Limb (tissue), 2 donors: ENCODE measurements around the gene PREX1.

Experiments
- DNase-seq, 2 donors: peaks; one replicate each; pipeline ENCODE4 v3.0.0-alpha.2; 2016; ENCODE audit errors: extremely low spot score in 2 of 2

The PREX1 gene

GRCh38 chr20:48667889-48668413, 159.8 kb downstream of the PREX1 start:
- no peak for DNase-seq

DNA sequence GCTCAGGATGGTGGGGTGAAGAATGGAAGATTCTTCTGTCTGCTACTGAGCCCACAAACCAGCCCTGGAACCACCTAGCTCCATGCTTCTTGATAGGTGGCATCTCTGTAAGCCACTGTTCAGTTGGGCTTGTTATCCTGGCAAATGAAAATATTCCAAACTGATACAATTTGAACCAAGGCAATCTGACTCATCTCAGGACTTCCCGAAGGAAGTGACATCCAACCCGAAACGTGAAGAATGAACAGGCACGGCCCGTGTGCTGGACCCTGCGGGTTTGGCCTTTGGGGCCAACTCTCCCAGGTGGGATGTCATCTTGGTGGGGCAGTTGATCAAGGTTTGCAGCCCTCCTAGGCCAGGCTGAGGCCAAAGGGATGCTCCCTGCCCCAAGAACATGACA, 160.3 kb downstream of the PREX1 start:
- DNase-seq, result no peak

GRCh38 chr20:48665785-48666184, 162.0 kb downstream of the PREX1 start:
- DNase-seq, result no peak

DNA sequence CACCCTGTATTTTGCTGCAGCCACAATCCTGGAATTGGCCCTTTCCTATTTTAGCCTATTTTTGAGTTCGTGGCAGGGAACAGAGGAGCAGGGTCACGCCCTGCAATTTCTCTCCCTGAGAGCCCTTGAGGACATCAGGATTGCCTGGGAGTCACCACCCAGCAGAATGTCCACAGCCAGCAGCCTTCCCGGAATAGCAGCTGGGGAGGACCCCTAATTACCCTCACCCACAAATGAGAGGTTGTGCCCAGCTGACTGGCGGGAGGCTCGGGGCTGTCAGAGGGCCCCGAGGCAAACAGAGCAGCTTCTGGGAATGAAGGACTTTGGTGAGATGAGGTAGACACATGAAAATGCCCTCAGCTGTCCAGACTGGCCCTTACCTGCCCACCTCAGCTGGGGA, 165.1 kb downstream of the PREX1 start:
- no peak for DNase-seq

DNA sequence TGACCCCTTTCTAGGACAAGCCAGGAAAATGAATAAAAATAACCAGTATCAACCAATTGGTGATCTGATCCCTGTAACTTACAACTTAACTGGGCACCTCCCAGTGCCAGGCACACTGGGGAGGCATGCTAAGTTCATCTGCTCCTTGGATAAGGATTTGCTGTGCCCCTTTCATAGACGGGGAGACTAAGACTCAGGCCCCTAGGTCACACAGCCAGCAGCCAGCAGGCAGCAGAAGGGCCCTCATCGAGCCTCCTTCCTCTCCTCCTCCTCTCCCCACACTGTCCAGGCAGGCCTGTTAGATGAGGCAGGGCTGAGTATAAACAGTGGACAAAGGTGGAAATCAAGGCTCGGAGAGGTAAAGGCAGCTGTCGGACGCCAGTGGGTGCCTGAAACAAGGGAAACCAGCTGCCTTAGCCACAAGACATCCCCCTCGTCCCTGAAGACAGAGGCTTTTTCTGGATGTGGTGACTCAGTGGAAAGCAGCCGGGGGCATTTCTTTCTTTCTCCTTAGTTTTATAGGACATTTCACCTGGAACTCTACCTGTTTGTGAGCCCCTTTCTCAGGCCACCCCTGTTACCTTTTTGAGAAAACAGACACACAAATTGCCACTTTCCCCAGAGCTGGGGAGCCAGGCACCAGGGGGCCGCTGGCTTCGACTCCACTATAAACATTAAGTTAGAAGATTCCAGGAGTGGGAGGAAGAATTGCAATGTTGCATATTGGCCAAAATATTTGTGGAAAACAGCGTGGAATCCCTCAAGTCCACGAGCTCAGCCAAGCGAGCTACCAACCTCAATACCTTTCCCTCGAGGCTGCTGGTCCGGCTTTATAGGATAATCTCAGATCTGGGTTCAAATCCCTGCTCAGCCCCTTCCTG, 166.0 kb downstream of the PREX1 start:
- DNase-seq, result no peak

GRCh38 chr20:48660788-48661187, 167.0 kb downstream of the PREX1 start:
- DNase-seq, result no peak

DNA sequence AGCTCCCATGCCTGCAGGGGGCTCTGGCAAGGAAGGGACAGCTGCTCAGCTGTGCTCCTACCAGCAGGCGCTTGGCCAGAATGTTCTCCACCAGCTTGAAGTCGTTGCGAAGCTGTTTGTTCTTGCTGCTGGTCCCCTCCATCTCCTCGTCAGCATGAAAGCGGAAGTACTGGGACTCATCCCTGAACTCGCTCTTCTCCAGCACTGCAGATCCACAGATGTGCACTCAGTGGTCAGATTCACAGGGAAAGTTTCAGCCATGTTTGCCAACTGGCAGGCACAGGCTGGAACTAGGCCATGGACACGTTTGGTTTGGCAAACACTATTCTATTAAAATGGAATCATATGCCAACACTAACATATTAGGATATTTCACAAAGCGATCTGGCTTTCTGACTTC, 167.9 kb downstream of the PREX1 start:
- DNase-seq, result no peak

DNA sequence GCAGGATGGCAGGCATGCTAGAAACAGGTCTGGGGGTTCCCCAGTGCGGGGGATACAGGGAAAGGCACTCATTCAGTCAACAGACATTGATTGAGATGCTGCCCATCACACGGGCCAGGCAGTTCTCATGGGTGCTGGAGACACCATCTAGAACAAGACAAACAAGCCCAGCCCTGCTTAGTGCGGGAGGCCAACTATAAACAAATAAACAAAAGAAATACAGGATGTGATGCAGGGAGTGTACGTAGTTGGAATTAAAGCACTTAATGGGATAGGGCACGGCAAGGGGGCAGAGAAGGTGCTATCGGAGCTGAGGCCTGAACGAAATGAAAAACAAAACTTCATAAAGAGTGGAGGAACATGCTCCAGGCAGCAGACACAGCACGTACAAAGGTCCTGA, 169.3 kb downstream of the PREX1 start:
- no peak for DNase-seq

DNA sequence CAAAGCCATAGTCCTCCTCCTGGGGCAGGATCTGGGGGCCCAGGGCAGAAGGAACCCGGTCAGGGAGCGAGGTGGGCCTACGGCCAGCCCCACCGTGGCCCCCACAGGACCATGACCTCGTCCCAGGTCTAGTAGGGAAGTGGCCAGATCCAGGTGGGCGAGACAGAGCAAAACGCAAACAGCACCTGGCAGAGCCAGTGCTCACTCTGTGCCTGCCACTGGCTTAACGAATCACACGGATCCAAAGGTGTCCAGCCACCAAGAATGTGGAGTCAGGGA, 169.7 kb downstream of the PREX1 start:
- no peak for DNase-seq

- peak; percentile 80 to 86 for DNase-seq
Measured at GRCh38 chr20:48657426-48658197, 170.2 kb downstream of the PREX1 start.

DNA sequence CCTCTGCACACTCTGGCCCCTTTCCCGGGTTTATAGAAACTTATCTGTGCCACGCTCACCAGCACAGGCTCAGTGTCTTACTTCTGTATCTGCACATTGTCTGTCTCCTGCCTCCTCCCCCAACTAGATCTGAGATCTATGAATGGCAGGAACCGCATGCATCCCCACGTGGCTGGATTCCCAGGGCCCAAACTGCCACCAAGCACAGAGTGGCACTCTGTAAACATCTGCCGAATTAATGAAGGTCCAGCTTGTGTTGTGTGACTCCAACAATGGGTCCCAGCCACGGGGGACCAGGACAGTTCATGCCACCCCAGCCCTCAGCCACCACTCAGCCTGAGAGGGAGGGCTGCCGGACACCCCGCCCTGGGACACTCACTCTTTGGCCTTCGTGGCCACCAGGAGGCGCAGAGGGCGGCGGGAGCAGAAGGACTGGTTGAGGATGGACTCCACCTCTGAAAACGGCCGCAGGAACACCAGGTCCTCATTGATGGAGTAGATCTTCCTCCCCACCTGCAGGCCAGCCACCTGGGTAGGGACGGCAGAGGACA, 171.1 kb downstream of the PREX1 start:
- no peak for DNase-seq

GRCh38 chr20:48656137-48656536, 171.7 kb downstream of the PREX1 start:
- no peak for DNase-seq

DNA sequence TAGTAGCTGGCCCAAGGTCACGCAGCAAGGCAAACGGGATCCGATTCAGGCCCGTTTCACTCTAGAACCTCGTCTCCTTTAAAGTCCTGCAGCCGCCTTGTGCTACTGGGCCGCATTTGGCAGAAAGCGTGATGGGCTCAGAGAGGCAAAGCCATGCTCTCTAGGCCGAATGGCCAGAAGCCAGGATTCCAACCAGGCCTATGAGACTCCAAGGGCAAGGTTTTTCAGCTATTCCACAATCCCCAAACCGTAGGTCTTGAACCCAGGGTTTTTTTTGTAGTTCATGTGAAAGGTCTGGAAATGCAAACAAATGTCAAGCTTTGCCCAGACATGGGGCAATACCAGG, 174.1 kb downstream of the PREX1 start:
- no peak for DNase-seq

GRCh38 chr20:48652961-48653705, 174.7 kb downstream of the PREX1 start:
- DNase-seq, result no peak

DNA sequence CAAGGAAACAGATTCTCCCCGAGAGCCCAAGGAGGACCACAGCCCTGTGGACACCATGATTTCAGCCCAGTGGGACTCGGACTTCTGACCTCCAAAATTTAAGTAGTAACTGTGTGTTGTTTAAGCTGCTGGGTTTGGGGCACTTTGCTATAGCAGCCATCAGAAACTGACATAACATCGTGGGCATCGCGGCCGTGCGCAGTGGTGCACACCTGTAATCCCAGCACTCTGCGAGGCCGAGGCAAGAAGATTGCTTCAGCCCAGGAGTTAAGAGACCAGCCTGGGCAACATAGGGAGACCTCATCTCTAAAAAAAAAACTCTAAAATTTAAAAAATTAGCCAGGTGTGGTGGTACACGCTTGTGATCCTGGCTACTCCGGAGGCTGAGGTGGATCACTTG, 175.8 kb downstream of the PREX1 start:
- DNase-seq, result no peak

DNA sequence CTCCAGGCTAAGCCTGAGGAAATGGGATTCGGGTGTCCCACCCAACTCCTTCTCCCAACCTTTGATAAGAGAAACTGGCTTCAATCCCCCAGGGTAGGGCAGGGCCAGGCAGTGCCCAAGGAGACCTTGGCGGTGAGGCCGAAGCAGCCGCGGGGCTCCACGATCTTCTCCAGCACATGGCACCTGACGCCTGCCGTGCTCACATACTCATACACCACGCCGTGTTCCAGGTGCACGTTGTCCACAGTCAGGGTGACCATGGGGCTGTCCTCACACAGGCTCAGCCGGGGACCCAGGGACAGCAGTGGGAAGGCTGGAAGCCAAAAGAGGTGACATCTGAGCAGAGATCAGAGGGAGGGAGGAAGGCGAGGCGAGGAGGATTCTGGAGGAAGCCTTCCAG, 176.5 kb downstream of the PREX1 start:
- no peak for DNase-seq

GRCh38 chr20:48649868-48650267, 177.9 kb downstream of the PREX1 start:
- no peak for DNase-seq

DNA sequence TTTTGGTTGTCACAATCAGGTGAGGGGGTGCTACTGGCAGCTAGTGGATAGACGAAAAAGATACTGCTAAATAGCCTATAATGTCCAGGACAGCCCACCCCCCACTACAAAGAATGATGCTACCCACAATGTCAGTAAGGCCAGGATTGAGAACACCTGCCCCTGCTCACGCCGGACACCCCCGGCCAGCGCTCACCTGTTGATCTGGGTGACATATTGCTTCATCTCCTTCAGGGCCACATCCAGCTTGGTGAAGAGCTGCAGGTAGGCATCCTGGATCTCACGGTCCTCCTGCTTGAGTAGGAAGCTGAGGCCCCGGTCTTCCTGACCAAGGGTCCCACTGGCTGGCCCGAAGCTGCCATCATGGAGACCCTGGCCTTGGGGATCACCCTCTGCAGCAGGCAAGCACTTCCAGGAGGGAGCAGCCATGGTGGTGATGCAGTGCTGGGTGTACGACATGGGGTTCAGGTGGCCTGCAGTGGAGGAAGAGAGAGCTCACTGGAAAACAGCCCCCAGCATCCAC, 178.6 kb downstream of the PREX1 start:
- DNase-seq, result no peak

DNA sequence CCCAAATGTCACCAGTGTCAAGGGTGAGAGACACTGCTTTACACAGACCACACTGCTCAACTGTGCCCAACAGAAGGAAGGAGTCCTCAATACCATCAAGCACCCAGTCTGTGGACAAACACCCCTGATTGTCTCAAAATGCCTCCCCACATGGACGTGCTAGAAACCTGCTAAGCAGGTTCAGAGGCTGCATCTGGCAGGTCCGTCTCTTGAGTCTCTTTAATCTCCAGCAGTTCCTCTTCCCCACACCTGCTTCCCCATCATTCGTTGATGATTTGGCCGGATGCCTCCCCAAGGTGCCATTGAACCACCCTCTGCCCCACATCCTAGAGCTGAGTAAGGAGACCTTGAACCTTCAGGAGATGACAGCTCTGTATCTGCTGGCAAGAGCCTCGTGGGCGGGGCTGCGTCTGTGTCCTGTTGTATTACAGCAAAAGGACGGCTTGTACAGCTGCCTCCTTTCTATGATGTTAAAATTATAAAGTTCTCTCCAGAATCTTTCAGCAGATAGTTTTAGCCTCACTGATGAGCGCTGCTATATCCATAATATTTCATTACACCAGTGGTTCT, 179.2 kb downstream of the PREX1 start:
- no peak for DNase-seq

DNA sequence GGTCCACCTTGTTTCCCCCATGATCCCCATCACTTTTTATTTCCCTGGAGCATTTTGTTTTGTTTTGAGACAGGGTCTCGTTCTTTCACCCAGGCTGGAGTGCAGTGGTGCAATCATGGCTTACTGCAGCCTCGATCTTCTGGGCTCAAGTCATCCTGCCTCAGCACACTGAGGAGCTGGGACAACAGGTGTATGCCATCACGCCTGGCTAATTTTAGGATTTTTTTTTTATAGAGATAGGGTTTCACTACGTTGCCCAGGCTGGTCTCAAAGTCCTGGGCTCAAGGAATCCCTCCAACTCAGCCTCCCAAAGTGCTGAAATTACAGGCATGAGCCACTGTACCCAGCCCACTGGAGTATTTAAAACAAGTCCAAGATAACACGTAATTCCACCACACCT, 179.9 kb downstream of the PREX1 start:
- DNase-seq, result no peak

DNA sequence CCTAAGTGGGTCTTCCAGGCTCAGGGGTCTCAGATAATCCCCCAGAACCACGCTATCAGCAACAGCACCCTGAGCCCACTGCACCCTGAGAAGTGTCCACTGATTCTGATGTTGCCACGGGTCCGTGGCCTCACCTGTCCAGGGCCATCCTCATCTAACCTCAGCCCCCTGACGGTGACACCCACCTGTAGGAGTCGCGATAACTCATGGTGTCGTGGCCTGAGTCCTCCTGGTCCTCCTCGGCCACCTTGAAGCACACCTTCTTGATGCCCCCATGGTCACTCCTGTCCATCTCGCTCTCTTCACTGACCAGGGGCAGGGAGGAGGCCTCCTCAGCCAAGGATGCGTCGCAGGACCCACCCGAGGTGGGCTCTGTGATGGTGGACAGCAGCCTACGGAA, 182.1 kb downstream of the PREX1 start:
- DNase-seq, result no peak
